Measurements from ENCODE around the gene LNX2.

GRCh38 chr13:27658546-27658945 lies 38.2 kb upstream of the LNX2 start:
- TF ChIP-seq CTCF (IDR thresholded peaks at IDR 0.05; ENCODE audit: insufficient read depth, low read length, poor library complexity, severe bottlenecking) (no peak), EZH2phosphoT487 (conservative IDR thresholded peaks at IDR 0.05; ENCODE audit: low read length) (no peak)
